GM21723 (cell line): Measurements from ENCODE around the gene TEX12.
"Not testable (repeated sequence)": the region's sequence is repeated elsewhere in the genome, so short reads cannot be mapped to it uniquely, and the experiment has no call there.

Experiments used
- ATAC-seq: cut with Tn5 transposase; IDR thresholded peaks from one replicate; pipeline ENCODE4 v1.9.1; 2021; ENCODE audit warnings: mild to moderate bottlenecking, moderate library complexity; ENCODE audit not compliant: unreplicated experiment

Gene TEX12

GRCh38 chr11:112167145-112167544 is at the start of gene TEX12:
TSS of gene TEX12 (plus strand) at chr11:112167372. CDS start at chr11:112169269, 1,897 bp downstream.
- no peak for ATAC-seq

DNA sequence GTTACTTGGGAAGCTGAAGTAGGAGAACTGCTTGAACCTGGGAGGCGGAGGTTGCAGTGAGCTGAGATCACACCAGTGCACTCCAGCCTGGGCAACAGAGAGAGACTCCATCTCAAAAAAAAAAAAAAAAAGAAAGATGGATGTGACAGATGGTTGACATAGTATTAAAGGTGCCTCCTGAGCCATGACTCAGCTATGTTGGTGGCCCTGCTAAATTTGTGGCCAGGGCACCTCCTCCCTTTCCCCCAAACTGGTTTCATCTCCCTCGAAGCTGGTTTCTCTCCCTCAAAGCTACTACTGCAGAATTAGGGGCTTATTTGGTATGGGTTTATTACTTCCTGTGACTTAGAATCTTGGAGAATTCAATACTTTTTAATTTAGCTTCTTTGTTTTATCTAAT is 49.0 kb upstream of the TEX12 start:
- no peak for ATAC-seq

GRCh38 chr11:112121981-112122615 is 45.1 kb upstream of the TEX12 start:
- no peak for ATAC-seq

DNA sequence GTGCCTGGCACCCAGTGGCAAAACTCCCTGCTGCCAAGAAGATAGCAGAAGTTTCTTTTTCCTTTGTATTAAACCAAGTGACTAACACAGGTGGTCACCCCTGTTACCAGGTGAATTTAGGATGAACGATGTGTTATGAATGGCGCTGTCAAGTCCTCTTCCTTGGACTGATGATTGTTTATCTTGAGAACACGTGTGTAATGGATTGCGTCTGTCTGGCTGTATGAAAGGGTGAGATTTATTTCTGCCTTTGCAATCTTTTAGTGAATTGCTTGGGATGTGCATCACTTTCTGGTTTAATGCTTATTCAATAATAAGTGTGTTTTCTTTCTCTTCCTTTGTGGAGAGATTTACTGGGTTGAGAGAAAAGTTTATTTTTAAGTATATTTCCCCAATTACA is 44.0 kb upstream of the TEX12 start:
- no peak for ATAC-seq

GRCh38 chr11:112127056-112127455 is 40.1 kb upstream of the TEX12 start:
- ATAC-seq: no peak

GRCh38 chr11:112128483-112129121 is 38.6 kb upstream of the TEX12 start:
- ATAC-seq: no peak

DNA sequence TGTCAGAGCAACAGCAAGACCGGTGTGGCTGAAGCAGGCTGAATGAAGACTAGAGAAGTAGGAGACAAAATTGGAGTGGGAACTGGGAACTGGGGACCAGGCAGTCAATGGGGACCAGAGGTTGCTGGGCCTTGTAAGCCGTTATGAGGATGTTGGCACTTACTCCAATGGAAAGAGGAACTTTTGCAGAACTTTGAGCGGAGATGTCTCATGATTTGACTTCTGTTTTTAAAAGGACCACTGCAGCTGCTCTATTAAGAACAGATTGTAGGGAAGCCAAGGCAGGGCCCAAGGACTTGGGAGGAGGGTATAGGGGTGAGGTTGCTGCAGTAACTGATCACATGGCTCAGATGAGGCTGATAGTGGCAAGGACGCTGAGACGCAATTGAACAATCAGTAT is 37.5 kb upstream of the TEX12 start:
- no peak for ATAC-seq

GRCh38 chr11:112132737-112133136 is 34.4 kb upstream of the TEX12 start:
- no peak for ATAC-seq

DNA sequence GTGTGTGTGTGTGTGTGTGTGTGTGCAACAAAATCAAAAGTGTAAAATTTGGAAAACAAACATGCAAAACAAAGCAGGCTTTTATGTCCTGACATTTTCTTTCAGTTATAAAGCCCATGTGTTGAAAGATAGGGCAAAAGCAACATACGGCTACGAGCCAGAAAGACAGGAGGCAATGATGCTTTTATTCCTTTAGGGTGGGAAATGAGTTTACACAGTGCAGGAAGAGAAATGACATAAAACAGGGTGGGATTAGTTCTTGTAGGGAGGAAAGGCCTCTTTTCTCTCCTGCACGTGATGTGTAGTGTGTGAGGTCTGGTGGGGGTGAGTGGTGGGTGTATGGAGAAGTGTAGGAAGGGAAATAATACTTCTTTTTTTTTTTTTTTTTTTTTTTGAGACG is 32.7 kb upstream of the TEX12 start:
- no peak for ATAC-seq

DNA sequence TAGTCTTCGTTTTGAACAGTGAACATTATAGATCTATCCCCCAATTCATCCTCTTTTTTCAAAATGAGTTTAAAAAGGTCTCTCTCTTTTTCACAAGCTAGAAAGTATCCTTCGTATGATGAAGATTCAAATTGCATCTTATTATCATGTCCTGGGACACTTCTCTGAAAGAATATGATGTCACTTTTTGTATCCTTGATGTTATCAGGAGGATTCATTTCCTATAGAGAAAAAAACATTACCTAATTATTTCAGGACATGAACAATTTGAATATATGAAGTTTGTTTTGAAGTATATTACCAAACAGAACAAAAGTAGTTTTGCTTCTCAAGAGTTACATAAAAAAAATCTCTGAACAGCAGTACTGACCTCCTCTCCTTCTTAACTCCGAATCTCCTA is 23.6 kb upstream of the TEX12 start:
- no peak for ATAC-seq

GRCh38 chr11:112150517-112150916 is 16.7 kb upstream of the TEX12 start:
- ATAC-seq: no peak

DNA sequence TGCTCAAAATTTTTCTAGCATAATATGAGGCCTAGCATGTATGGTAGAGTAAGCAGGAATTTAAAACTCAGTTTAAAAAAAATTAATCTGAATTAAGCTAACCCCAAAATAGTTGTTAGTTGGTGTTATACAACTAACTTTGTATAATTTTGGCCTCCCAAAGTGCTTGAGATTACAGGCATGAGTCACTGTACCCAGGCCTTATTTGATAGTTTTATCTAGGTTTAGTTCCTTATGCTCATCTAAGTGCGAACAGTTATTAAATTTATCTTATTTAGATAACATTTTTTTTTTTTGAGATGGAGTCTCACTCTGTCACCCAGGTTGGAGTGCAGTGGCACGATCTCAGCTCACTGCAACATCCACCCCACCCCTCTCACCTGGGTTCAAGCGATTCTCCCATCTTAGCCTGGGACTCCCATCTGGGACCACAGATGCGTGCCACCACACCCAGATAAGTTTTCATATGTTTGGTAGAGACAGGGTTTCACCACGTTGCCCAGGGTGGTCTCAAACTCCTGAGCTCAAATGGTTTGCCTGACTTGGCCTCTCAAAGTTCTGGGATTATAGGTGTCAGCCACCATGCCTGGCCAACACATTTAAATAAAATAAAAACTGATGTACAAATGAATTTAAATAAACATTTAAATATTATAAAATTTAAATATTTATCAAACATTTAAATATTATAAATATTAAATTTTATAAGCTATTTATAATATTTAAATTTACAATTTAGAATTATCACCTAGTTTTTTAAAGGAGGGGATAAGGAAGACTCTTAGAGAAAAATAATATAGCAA is 10.8 kb upstream of the TEX12 start:
- ATAC-seq: no peak

- ATAC-seq: no peak
These were observed 10.0 kb upstream of the TEX12 start for GRCh38 chr11:112156956-112157766.

DNA sequence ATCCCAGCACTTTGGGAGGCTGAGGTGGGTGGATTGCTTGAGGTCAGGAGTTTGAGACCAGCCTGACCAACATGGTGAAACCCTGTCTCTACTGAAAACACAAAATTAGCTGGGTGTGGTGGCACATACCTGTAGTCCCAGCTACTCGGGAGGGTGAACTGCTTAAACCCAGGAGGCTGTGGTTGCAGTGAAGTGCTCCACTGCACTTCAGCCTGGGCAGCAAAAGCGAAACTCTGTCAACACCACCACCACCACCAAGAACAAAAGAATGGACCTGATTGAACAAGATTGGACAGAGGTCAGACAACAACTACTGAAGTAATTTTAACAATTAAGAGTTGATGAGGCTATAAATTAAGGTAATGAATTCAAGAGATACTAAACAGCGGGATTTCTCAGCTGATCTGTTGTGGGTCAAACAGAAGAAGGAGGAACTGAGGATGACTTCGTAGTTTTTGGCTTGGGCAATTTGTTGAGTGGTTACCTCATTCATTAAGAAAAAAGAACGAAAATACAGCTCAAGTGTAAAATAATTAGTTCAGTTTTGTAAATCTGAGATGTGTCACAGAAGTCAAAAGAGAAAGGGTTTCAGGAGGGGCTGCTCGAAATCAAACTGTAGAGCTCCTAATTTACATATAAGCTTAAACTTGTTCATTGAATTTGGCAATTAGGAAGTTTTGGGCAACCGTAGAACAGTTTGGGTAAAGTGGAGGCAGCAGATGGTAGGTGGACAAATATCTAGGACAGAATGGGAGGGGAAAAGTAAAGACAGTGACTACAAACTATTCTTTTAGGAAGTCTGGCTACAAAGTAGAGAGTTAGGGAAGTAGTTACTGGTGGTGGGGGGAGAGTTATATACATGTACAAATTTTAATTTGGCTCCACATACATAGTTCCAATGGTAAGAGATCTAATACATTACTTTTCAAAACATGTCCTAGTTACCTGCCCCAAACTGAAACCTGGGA is 7.8 kb upstream of the TEX12 start:
- ATAC-seq: no peak

- ATAC-seq: no peak
These were observed 6.9 kb upstream of the TEX12 start for GRCh38 chr11:112160091-112160848.

GRCh38 chr11:112161012-112161411 is 6.2 kb upstream of the TEX12 start:
- ATAC-seq: no peak

- ATAC-seq: not testable (repeated sequence)
These were observed 5.0 kb upstream of the TEX12 start for GRCh38 chr11:112162200-112162599.

DNA sequence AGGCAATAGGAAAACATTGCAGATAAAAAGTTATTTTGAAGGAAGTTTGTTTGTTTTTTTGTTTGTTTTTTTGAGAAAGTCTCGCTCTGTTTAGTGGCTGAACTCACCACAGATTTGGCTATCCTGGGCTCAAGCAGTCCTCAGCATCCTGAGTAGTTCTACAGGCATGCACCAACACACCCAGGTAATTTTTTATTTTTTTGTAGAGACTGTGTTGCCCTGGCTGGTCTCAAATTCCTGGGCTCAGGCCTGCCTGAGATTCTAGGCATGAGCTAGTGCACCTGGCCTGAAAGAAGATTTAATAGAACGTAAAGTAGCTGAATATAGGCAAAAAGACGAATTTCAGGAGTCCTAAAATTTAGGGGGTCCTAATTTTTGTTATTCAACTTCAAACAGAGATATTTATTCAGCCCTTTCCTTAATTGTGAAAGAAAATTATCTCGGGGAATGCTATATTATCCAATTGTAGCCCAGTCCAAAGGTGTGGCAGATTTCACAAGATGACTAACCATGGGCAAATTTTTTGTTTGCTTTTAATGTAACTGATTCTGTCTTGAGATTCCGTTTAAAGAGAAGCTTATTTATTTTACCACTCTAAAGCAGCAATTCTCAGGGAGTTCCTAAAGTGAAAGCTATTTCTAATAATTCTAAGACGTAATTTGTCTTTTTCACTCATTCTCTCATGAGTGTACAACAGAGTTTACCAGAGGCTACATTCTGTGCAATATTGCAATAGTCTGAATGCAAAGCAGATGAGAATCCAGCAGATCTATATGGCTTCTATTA is 4.2 kb upstream of the TEX12 start:
- no peak for ATAC-seq
